IMR-90 (cell line): ENCODE measurements around the gene NET1. TPM values are rescaled to one million over a fixed set of nuclear protein-coding genes. Genes with fewer than 3 reads are reported as not detected.
A peak's percentile ranks its signal among the peaks of the same experiment; 100 is the strongest.

Experiments
- ATAC-seq: fragments of 200-7000 bp; cut with Tn5 transposase; 2 replicates; pipeline ENCODE4 v1.9.1; 2020; ENCODE audit warnings: low read depth, mild to moderate bottlenecking, moderate library complexity
- BruUV-seq: library from RNA; stranded (reverse); fragments of 400-500 nt; replicated peaks from 2 replicates; lab custom pipeline; 2021; lab: Mats Ljungman, UMichigan
- CTCF ChIA-PET: fragments of 300-600 bp; formaldehyde crosslinking; extraction: SDS; loops from one replicate; lab custom pipeline; 2021; ENCODE audit warnings: antibody characterized with exemption; lab: Yijun Ruan, JAX
- POLR2A ChIA-PET: fragments of 300-600 bp; sonication (Branson Sonifier 250); formaldehyde crosslinking; loops from one replicate; lab custom pipeline; 2022; ENCODE audit warnings: antibody characterized with exemption; ENCODE audit not compliant: unreplicated experiment; lab: Charles Lee
- DNase-seq: peaks from one replicate; pipeline ENCODE4 v3.0.0; 2013
- H2AFZ ChIP-seq: replicated peaks from 2 replicates; pipeline ENCODE3; 2013; ENCODE audit warnings: low read length, mild to moderate bottlenecking; ENCODE audit not compliant: poor library complexity
- H2AK5ac ChIP-seq: 2 replicates; pipeline ENCODE4 v1.6.1; 2013; ENCODE audit warnings: low read depth, low read length, inconsistent platforms
- H2AK9ac ChIP-seq: replicated peaks from 2 replicates; pipeline ENCODE3; 2013; ENCODE audit warnings: mild to moderate bottlenecking, low read depth, low read length, moderate library complexity; ENCODE audit not compliant: poor library complexity
- H2BK120ac ChIP-seq: 2 replicates; pipeline ENCODE4 v1.6.1; 2013; ENCODE audit warnings: low read depth, low read length, inconsistent platforms
- H2BK15ac ChIP-seq: 3 replicates; pipeline ENCODE4 v1.6.1; 2013; ENCODE audit warnings: low read depth, low read length, inconsistent platforms
- H2BK20ac ChIP-seq: 2 replicates; pipeline ENCODE4 v1.6.1; 2013; ENCODE audit warnings: low read depth, mild to moderate bottlenecking, inconsistent platforms, low read length, moderate library complexity
- H2BK5ac ChIP-seq: 2 replicates; pipeline ENCODE4 v1.6.1; 2013; ENCODE audit warnings: mild to moderate bottlenecking, low read depth, low read length, inconsistent platforms; ENCODE audit not compliant: poor library complexity, severe bottlenecking
- H3K14ac ChIP-seq: replicated peaks from 2 replicates; pipeline ENCODE4 v1.6.1; 2013; ENCODE audit warnings: low read depth, low read length, inconsistent platforms
- H3K18ac ChIP-seq: 2 replicates; pipeline ENCODE4 v1.6.1; 2013; ENCODE audit warnings: low read depth, low read length, control low read depth
- H3K23ac ChIP-seq: 2 replicates; pipeline ENCODE4 v1.6.1; 2013; ENCODE audit warnings: low read depth, low read length, inconsistent platforms
- H3K27ac ChIP-seq: 2 replicates; pipeline ENCODE4 v1.5.1; 2013; ENCODE audit warnings: mild to moderate bottlenecking, control low read depth, low read length; ENCODE audit not compliant: insufficient read depth
- H3K27me3 ChIP-seq: 2 replicates; pipeline ENCODE4 v1.6.1; 2013; ENCODE audit warnings: low read length; ENCODE audit not compliant: control insufficient read depth, insufficient read depth
- H3K36me3 ChIP-seq: 2 replicates; pipeline ENCODE4 v1.6.1; 2013; ENCODE audit warnings: low read length, mixed read lengths; ENCODE audit not compliant: control insufficient read depth, insufficient read depth
- H3K4ac ChIP-seq: 2 replicates; pipeline ENCODE4 v1.6.1; 2013; ENCODE audit warnings: low read depth, low read length, inconsistent platforms
- H3K4me1 ChIP-seq: 2 replicates; pipeline ENCODE4 v1.6.1; 2013; ENCODE audit warnings: low read length, mixed read lengths; ENCODE audit not compliant: control insufficient read depth, insufficient read depth
- H3K4me2 ChIP-seq: 2 replicates; pipeline ENCODE4 v1.6.1; 2013; ENCODE audit warnings: low read depth, mild to moderate bottlenecking, control low read depth, low read length, moderate library complexity
- H3K4me3 ChIP-seq: 2 replicates; pipeline ENCODE4 v1.5.1; 2013; ENCODE audit warnings: low read depth, mild to moderate bottlenecking, control low read depth, low read length, moderate library complexity; ENCODE audit not compliant: insufficient read depth
- H3K56ac ChIP-seq: 2 replicates; pipeline ENCODE4 v1.6.1; 2013; ENCODE audit warnings: low read length, inconsistent platforms; ENCODE audit not compliant: insufficient read depth; ENCODE audit errors: extremely low read depth
- H3K79me1 ChIP-seq, 2 experiments: 2 replicates each; pipeline ENCODE4 v1.6.1; 2013; ENCODE audit warnings: low read length in 2 of 2, inconsistent platforms in 1 of 2, low read depth in 1 of 2
- H3K9ac ChIP-seq: 2 replicates; pipeline ENCODE4 v1.6.1; 2013; ENCODE audit warnings: low read depth, low read length, control low read depth
- H3K9me1 ChIP-seq: 2 replicates; pipeline ENCODE4 v1.6.1; 2013; ENCODE audit warnings: low read length, inconsistent platforms; ENCODE audit not compliant: insufficient read depth
- H3K9me3 ChIP-seq: 2 replicates; pipeline ENCODE4 v1.6.1; 2013; ENCODE audit warnings: low read length; ENCODE audit not compliant: control insufficient read depth, insufficient read depth
- H4K20me1 ChIP-seq: 2 replicates; pipeline ENCODE4 v1.6.1; 2013; ENCODE audit warnings: low read length, inconsistent platforms; ENCODE audit not compliant: insufficient read depth
- H4K5ac ChIP-seq: 2 replicates; pipeline ENCODE4 v1.6.1; 2013; ENCODE audit warnings: mild to moderate bottlenecking, low read depth, low read length, control low read depth
- H4K8ac ChIP-seq, 2 experiments: 2 replicates each; pipeline ENCODE4 v1.6.1; 2013; ENCODE audit warnings: low read depth in 2 of 2, low read length in 2 of 2, control low read depth in 1 of 2, inconsistent platforms in 1 of 2
- H4K91ac ChIP-seq: 2 replicates; pipeline ENCODE4 v1.6.1; 2013; ENCODE audit warnings: low read depth, low read length, inconsistent platforms; ENCODE audit not compliant: insufficient read depth
- BHLHE40 ChIP-seq: fragments of 150-350 bp; IDR thresholded peaks from 2 replicates; pipeline ENCODE4 v1.6.1; 2016; ENCODE audit warnings: mild to moderate bottlenecking, low read depth, low read length
- CEBPB ChIP-seq: IDR thresholded peaks from 2 replicates; pipeline ENCODE4 v1.6.1; 2012; ENCODE audit warnings: low read depth, low read length, improper control_type of control experiment
- CHD1 ChIP-seq: IDR thresholded peaks from 2 replicates; pipeline ENCODE4 v1.6.1; 2012; ENCODE audit warnings: low read depth, low read length, improper control_type of control experiment
- FOS ChIP-seq: fragments of 150-350 bp; IDR thresholded peaks from 2 replicates; pipeline ENCODE4 v1.6.1; 2016; ENCODE audit warnings: low read depth, low read length
- MAFK ChIP-seq: IDR thresholded peaks from 2 replicates; pipeline ENCODE4 v1.6.1; 2012; ENCODE audit warnings: low read depth, low read length, improper control_type of control experiment
- MAZ ChIP-seq: IDR thresholded peaks from 2 replicates; pipeline ENCODE4 v1.6.1; 2012; ENCODE audit warnings: low read depth, mild to moderate bottlenecking, low read length, improper control_type of control experiment, moderate library complexity, borderline replicate concordance
- MXI1 ChIP-seq: IDR thresholded peaks from 2 replicates; pipeline ENCODE4 v1.6.1; 2012; ENCODE audit warnings: low read depth, mild to moderate bottlenecking, low read length, moderate library complexity, borderline replicate concordance
- NFE2L2 ChIP-seq: fragments of 150-350 bp; IDR thresholded peaks from 2 replicates; pipeline ENCODE4 v1.6.1; 2016; ENCODE audit warnings: low read depth, mild to moderate bottlenecking, low read length
- POLR2A ChIP-seq: IDR thresholded peaks from 2 replicates; pipeline ENCODE4 v1.6.1; 2012; ENCODE audit warnings: mild to moderate bottlenecking, low read depth, low read length
- RAD21 ChIP-seq: IDR thresholded peaks from 2 replicates; pipeline ENCODE4 v1.6.1; 2012; ENCODE audit warnings: low read length, improper control_type of control experiment
- RCOR1 ChIP-seq: IDR thresholded peaks from 2 replicates; pipeline ENCODE4 v1.6.1; 2012; ENCODE audit warnings: mild to moderate bottlenecking, low read length, improper control_type of control experiment; ENCODE audit not compliant: insufficient replicate concordance
- RFX5 ChIP-seq: IDR thresholded peaks from 2 replicates; pipeline ENCODE4 v1.8.0; 2012; ENCODE audit warnings: low read depth, mild to moderate bottlenecking, low read length, moderate library complexity
- SMC3 ChIP-seq: fragments of 150-350 bp; IDR thresholded peaks from 2 replicates; pipeline ENCODE4 v1.6.1; 2016; ENCODE audit warnings: low read depth, mild to moderate bottlenecking, antibody characterized with exemption, low read length, moderate library complexity
- WGBS, 2 experiments: methylation state at CpG; one replicate each; pipeline versions ENCODE4 v1.1.5 to v1.1.7; 2013; ENCODE audit warnings: missing lambda C conversion rate in 2 of 2; ENCODE audit not compliant: insufficient read length in 1 of 2; ENCODE audit errors: extremely low coverage in 2 of 2; 5-methylcytosine and 5-hydroxymethylcytosine counted together
- dilution Hi-C: fragments of 300-500 bp; cut with HindIII; formaldehyde crosslinking; loops from one replicate; pipeline ENCODE4 v1.14.3; 2018; ENCODE audit warnings: low sequenced_read_pairs; ENCODE audit not compliant: unreplicated experiment
- in situ Hi-C: fragments of 300-500 bp; cut with MboI; formaldehyde crosslinking; loops from 3 replicates; pipeline ENCODE4 v1.14.3; 2019; ENCODE audit warnings: low sequenced_read_pairs, inconsistent platforms, mixed read lengths
- intact Hi-C: fragments of 100-400 bp; cut with micrococcal nuclease; formaldehyde crosslinking; loops from 2 replicates; pipeline ENCODE4 v1.10.0; 2022
- polyA plus RNA-seq, 3 experiments: library from polyadenylated mRNA; depleted of rRNA; stranded (reverse); fragments of >200 nt; gene quantifications; 2 replicates each; pipeline ENCODE4 v1.2.3, GENCODE V29; 2012; ENCODE audit warnings: low replicate concordance in 1 of 3
- total RNA-seq: library from RNA; depleted of rRNA; stranded (reverse); fragments of >200 nt; gene quantifications from 2 replicates; pipeline ENCODE4 v1.2.3, GENCODE V29; 2012
- TF ChIP-seq, protein P1 (sequence below): fragments of 150-350 bp; IDR thresholded peaks from 2 replicates; pipeline ENCODE4 v1.6.1; 2016; ENCODE audit warnings: low read depth, mild to moderate bottlenecking, low read length, moderate library complexity, borderline replicate concordance
- TF ChIP-seq, protein P2 (sequence below): fragments of 150-350 bp; IDR thresholded peaks from 2 replicates; pipeline ENCODE4 v1.6.1; 2017; ENCODE audit warnings: mild to moderate bottlenecking, antibody characterized with exemption, low read length, low read depth
- TF ChIP-seq, protein P3 (sequence below): conservative IDR thresholded peaks from 2 replicates; pipeline ENCODE4 v1.5.1; 2012; ENCODE audit warnings: mild to moderate bottlenecking, low read depth, low read length, improper control_type of control experiment

The NET1 gene
- total and polyA plus RNA-seq, 2 of the 4 experiments (the other 2 are of a cell fraction): 20.0 to 54.7 TPM

DNA sequence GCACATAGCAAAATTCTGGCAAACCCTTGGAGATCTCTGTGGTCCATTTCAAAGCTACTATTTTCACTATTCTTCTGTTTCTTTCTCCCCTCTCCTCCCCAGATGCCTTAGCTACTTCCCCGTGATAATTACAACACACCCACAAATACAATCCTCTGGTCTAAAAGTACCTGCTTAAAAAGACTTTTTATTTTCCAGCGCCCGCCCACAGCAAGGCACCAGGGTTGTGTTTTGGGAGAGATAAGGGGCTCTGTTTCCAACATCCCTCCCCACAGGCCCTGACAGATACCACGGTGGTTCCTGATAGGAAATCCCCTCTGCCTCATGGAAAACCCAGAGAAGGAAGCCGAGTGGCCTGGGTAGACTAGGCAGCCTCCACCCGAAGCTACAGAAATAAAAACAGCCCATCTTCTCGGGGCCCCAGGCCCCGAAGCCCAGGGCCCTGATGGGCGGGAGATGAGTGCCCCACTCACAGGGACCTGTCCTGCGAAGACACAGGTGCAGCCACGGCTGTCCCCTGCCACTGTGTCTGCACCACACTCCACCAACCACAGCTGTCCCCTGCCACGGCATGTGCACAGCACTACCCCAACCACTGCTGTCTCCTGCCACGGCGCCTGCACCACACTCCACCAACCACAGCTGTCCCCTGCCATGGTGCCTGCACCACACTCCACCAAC, 67.3 kb downstream of the NET1 start:
- H2AK5ac ChIP-seq: no peak overlapping the region
- no peaks in the 10 kb centered on the region for H3K9me1 ChIP-seq
- no peaks in the 10 kb centered on the region for H3K27me3 ChIP-seq
- ChIA-PET CTCF (interaction anchor here (0.6 kb wide), 1 partner anchor 1715 kb away, joined by 3 read pairs; no protein-coding TSS in a partner anchor), POLR2A (no interaction called here)
- no peak overlapping the region for H2BK15ac ChIP-seq
- H3K9ac ChIP-seq: no peak overlapping the region
- H3K79me1 ChIP-seq: no peaks in the 10 kb centered on the region
- no peaks in the 10 kb centered on the region for H3K36me3 ChIP-seq
- intact Hi-C loops: no loop called here
- dilution Hi-C loops: no loop called here
- no peak overlapping the region for H4K5ac ChIP-seq
- DNase-seq: no peak
- no peak overlapping the region for H4K8ac ChIP-seq
- no peak overlapping the region for H3K14ac ChIP-seq
- in situ Hi-C loops: no loop called here
- peaks cover 2% of the 10 kb centered on the region for H3K9me3 ChIP-seq
- 100% methylated on average over 1 of the region's 14 CpGs; no CpG with 5 or more reads in 1 of the 2 experiments for WGBS, 2 experiments
- H3K27ac ChIP-seq: no peak overlapping the region
- H4K20me1 ChIP-seq: no peaks in the 10 kb centered on the region
- no peak overlapping the region for H2AK9ac ChIP-seq
- no peaks in the 10 kb centered on the region; the same call in 1 of the 2 replicates for H3K4me1 ChIP-seq
- H3K23ac ChIP-seq: no peak overlapping the region
- no peak overlapping the region for H3K56ac ChIP-seq
- peak overlapping the region; percentile 5 for H2AFZ ChIP-seq
- H3K18ac ChIP-seq: no peak overlapping the region
- no peak overlapping the region for H3K4ac ChIP-seq
- ATAC-seq: no peak
- no peak for TF ChIP-seq RAD21
- no peak for TF ChIP-seq FOS
- no peak for TF ChIP-seq RCOR1
- TF ChIP-seq POLR2A: no peak
- no peak for TF ChIP-seq MAZ
- TF ChIP-seq MAFK: no peak
- TF ChIP-seq, protein P1, sequence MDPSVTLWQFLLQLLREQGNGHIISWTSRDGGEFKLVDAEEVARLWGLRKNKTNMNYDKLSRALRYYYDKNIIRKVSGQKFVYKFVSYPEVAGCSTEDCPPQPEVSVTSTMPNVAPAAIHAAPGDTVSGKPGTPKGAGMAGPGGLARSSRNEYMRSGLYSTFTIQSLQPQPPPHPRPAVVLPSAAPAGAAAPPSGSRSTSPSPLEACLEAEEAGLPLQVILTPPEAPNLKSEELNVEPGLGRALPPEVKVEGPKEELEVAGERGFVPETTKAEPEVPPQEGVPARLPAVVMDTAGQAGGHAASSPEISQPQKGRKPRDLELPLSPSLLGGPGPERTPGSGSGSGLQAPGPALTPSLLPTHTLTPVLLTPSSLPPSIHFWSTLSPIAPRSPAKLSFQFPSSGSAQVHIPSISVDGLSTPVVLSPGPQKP: no peak
- no peak for TF ChIP-seq CEBPB
- TF ChIP-seq RFX5: no peak
- TF ChIP-seq NFE2L2: no peak
- TF ChIP-seq CHD1: no peak
- TF ChIP-seq SMC3: no peak
- TF ChIP-seq, protein P2, sequence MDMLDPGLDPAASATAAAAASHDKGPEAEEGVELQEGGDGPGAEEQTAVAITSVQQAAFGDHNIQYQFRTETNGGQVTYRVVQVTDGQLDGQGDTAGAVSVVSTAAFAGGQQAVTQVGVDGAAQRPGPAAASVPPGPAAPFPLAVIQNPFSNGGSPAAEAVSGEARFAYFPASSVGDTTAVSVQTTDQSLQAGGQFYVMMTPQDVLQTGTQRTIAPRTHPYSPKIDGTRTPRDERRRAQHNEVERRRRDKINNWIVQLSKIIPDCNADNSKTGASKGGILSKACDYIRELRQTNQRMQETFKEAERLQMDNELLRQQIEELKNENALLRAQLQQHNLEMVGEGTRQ: no peak
- TF ChIP-seq, protein P3, sequence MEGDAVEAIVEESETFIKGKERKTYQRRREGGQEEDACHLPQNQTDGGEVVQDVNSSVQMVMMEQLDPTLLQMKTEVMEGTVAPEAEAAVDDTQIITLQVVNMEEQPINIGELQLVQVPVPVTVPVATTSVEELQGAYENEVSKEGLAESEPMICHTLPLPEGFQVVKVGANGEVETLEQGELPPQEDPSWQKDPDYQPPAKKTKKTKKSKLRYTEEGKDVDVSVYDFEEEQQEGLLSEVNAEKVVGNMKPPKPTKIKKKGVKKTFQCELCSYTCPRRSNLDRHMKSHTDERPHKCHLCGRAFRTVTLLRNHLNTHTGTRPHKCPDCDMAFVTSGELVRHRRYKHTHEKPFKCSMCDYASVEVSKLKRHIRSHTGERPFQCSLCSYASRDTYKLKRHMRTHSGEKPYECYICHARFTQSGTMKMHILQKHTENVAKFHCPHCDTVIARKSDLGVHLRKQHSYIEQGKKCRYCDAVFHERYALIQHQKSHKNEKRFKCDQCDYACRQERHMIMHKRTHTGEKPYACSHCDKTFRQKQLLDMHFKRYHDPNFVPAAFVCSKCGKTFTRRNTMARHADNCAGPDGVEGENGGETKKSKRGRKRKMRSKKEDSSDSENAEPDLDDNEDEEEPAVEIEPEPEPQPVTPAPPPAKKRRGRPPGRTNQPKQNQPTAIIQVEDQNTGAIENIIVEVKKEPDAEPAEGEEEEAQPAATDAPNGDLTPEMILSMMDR: no peak
- no peak for TF ChIP-seq BHLHE40
- no peak for TF ChIP-seq MXI1
- BruUV-seq: no TSS peak
- H4K91ac ChIP-seq: no peak overlapping the region
- H3K4me2 ChIP-seq: no peak overlapping the region
- H2BK20ac ChIP-seq: no peak overlapping the region
- no peak overlapping the region for H2BK120ac ChIP-seq
- H2BK5ac ChIP-seq: no peak overlapping the region
- H3K4me3 ChIP-seq: no peak overlapping the region
